GM18526 (cell line): ENCODE measurements around the gene ACACB.
A peak's percentile ranks its signal among the peaks of the same experiment; 100 is the strongest.

ENCODE experiments used
- POLR2A ChIP-seq: IDR thresholded peaks from 3 replicates; pipeline ENCODE4 v1.6.1; 2011; ENCODE audit not compliant: insufficient read length; ENCODE audit errors: extremely low read depth

ACACB gene

GRCh38 chr12:109115758-109116610, at the start of gene ACACB:
TSS of gene ACACB (plus strand) at chr12:109116587. CDS start at chr12:109139406, 22,819 bp downstream.
- no peak for TF ChIP-seq POLR2A

GRCh38 chr12:109069307-109070271, 46.8 kb upstream of the ACACB start:
- no peak for TF ChIP-seq POLR2A

GRCh38 chr12:109074866-109075265, 41.5 kb upstream of the ACACB start:
- TF ChIP-seq POLR2A: no peak

- TF ChIP-seq POLR2A: no peak
Observed at GRCh38 chr12:109082751-109083150, 33.6 kb upstream of the ACACB start.

GRCh38 chr12:109084425-109084824, 32.0 kb upstream of the ACACB start:
- TF ChIP-seq POLR2A: no peak

- TF ChIP-seq POLR2A: no peak
Observed at GRCh38 chr12:109085590-109085989, 30.8 kb upstream of the ACACB start.

GRCh38 chr12:109087250-109087649, 29.1 kb upstream of the ACACB start:
- no peak for TF ChIP-seq POLR2A

GRCh38 chr12:109088818-109089217, 27.6 kb upstream of the ACACB start:
- TF ChIP-seq POLR2A: no peak

GRCh38 chr12:109089683-109090082, 26.7 kb upstream of the ACACB start:
- TF ChIP-seq POLR2A: no peak

GRCh38 chr12:109092497-109093021, 23.8 kb upstream of the ACACB start:
- no peak for TF ChIP-seq POLR2A

GRCh38 chr12:109093022-109093918, 23.1 kb upstream of the ACACB start, which contains the start of gene ALKBH2:
TSS of gene ALKBH2 (minus strand) at chr12:109093472. CDS start at chr12:109092786, 686 bp downstream.
- peak; percentile 87 for TF ChIP-seq POLR2A

GRCh38 chr12:109097140-109097434, 19.3 kb upstream of the ACACB start:
- TF ChIP-seq POLR2A: no peak

GRCh38 chr12:109097435-109098182, 18.8 kb upstream of the ACACB start, which contains the start of gene UNG:
TSS of gene UNG (plus strand) at chr12:109097597. CDS start at chr12:109097680, 83 bp downstream.
- peak; percentile 29 for TF ChIP-seq POLR2A

GRCh38 chr12:109098183-109098604, 18.2 kb upstream of the ACACB start:
- no peak for TF ChIP-seq POLR2A
